Psoas muscle (tissue), 8 donors: ENCODE data around the gene SGSH. TPM values are rescaled to one million over a fixed set of nuclear protein-coding genes. Genes with fewer than 3 reads are reported as not detected.

ENCODE experiments used
- ATAC-seq, 4 donors: fragments of 200-7000 bp; cut with Tn5 transposase; one replicate each; pipeline ENCODE4 v1.9.1; 2020; ENCODE audit warnings: moderate library complexity in 3 of 4, mild to moderate bottlenecking in 2 of 4
- DNase-seq, 2 donors: peaks; one replicate each; pipeline ENCODE4 v3.0.0-alpha.2; 2020
- H3K27ac ChIP-seq: fragments of 200-600 bp; one replicate; pipeline ENCODE4 v1.8.0; 2022
- H3K27me3 ChIP-seq, 3 donors: fragments of 200-600 bp in 1 of 3; one replicate each; pipeline versions ENCODE4 v1.6.1 to v1.8.0; 2013 to 2022; ENCODE audit warnings: low read length in 2 of 3, mild to moderate bottlenecking in 2 of 3, moderate library complexity in 1 of 3; ENCODE audit not compliant: insufficient read depth in 3 of 3
- H3K36me3 ChIP-seq, 2 donors: fragments of 200-600 bp in 1 of 2; one replicate each; pipeline versions ENCODE4 v1.6.1 to v1.8.0; 2013 to 2022; ENCODE audit warnings: low read depth in 1 of 2, mild to moderate bottlenecking in 1 of 2, moderate library complexity in 1 of 2; ENCODE audit not compliant: insufficient read depth in 1 of 2
- H3K4me1 ChIP-seq: fragments of 200-600 bp; one replicate; pipeline ENCODE4 v1.8.0; 2022
- H3K4me3 ChIP-seq: fragments of 200-600 bp; one replicate; pipeline ENCODE4 v1.8.0; 2022; ENCODE audit warnings: mild to moderate bottlenecking
- H3K9me3 ChIP-seq: fragments of 200-600 bp; one replicate; pipeline ENCODE4 v1.8.0; 2022
- CTCF ChIP-seq: fragments of 200-600 bp; IDR thresholded peaks from one replicate; pipeline ENCODE4 v1.8.0; 2022; ENCODE audit warnings: antibody characterized with exemption
- WGBS, 3 donors: extraction: QIAGEN DNeasy Blood & Tissue Kit; methylation state at CpG; one replicate each; pipeline versions ENCODE4 v1.1.6 to v1.1.7; 2013; 5-methylcytosine and 5-hydroxymethylcytosine counted together
- intact Hi-C, 2 donors: fragments of 100-400 bp; cut with DNase I; formaldehyde crosslinking; loops; one replicate each; pipeline versions ENCODE4 v1.11.0 to v1.14.2; 2022
- polyA plus RNA-seq, 3 donors: library from polyadenylated mRNA; stranded (reverse); fragments of 200-250 nt; gene quantifications; one replicate each; pipeline ENCODE4 v1.2.3, GENCODE V29; 2013
- total RNA-seq, 4 donors: library from RNA; stranded (reverse); fragmentation: NEBNext Ultra II Directional in 2 of 4; extraction: Animal tissue kit (Norgen Biotek cat#: 25700) in 2 of 4; gene quantifications; one replicate each; pipeline versions ENCODE4 v1.2.1 to v1.2.4, GENCODE V29; 2021 to 2023
- donor health status: healthy with polysubstance abuse.
- donor health status: DM: no; HTN: no; CAD: no; lungs with moderate emphysema.
- donor health status: Bipolar disorder and iron deficiency.
- donor health status: healthy.
- donor health status: DM: yes; HTN: yes; CAD: no.
- donor health status: DM: no; HTN: no; CAD: no.
- donor health status: DM: no; HTN: no; CAD: no.
- donor health status: DM: yes; HTN: yes; CAD: no.

Gene SGSH
- total and polyA plus RNA-seq, 7 donors: 4.7 to 16.6 (median 5.6) TPM

GRCh38 chr17:80176757-80177156 lies 43.4 kb downstream of the SGSH start:
- H3K4me3 ChIP-seq: no peak overlapping the region
- intact Hi-C loops: no loop called here
- ATAC-seq: no peak

GRCh38 chr17:80173916-80174315 lies 46.2 kb downstream of the SGSH start:
- Histone ChIP-seq H3K4me3 (no peak overlapping the region), H3K9me3 (no peaks in the 10 kb centered on the region), H3K27me3 (no peaks in the 10 kb centered on the region), H3K27ac (no peak overlapping the region), H3K4me1 (no peaks in the 10 kb centered on the region), H3K36me3 (no peaks in the 10 kb centered on the region)
- TF ChIP-seq CTCF: no peak
- intact Hi-C loops: no loop called here
- ATAC-seq (no peak), DNase-seq (no peak)
- 96 to 98% (median 97%) methylated on average over 6 of the region's 6 CpGs for WGBS, 3 donors

More at GRCh38 chr17:80176757-80177156, 43.4 kb downstream of the SGSH start:
- 89 to 93% (median 90%) methylated on average over 11 of the region's 11 CpGs for WGBS, 3 donors
- no peak for DNase-seq
- no peak for TF ChIP-seq CTCF
- Histone ChIP-seq H3K9me3 (no peaks in the 10 kb centered on the region), H3K27ac (no peak overlapping the region), H3K4me1 (no peaks in the 10 kb centered on the region), H3K27me3 (no peaks in the 10 kb centered on the region), H3K36me3 (no peaks in the 10 kb centered on the region)

GRCh38 chr17:80173126-80173525 lies 47.0 kb downstream of the SGSH start:
- 77 to 84% (median 80%) methylated on average over 12 of the region's 12 CpGs for WGBS, 3 donors

GRCh38 chr17:80171681-80172080 lies 48.5 kb downstream of the SGSH start:
- intact Hi-C loops: no loop called here
- no peak overlapping the region for H3K27ac ChIP-seq
- no peak for DNase-seq

More at GRCh38 chr17:80173126-80173525, 47.0 kb downstream of the SGSH start:
- no peaks in the 10 kb centered on the region for H3K27me3 ChIP-seq
- TF ChIP-seq CTCF: no peak
- DNase-seq (no peak), ATAC-seq (no peak)
- H3K4me1 ChIP-seq: no peaks in the 10 kb centered on the region
- intact Hi-C loops: no loop called here
- H3K36me3 ChIP-seq: no peaks in the 10 kb centered on the region
- H3K9me3 ChIP-seq: no peaks in the 10 kb centered on the region
- no peak overlapping the region for H3K27ac ChIP-seq
- no peak overlapping the region for H3K4me3 ChIP-seq

More at GRCh38 chr17:80171681-80172080, 48.5 kb downstream of the SGSH start:
- WGBS, 3 donors: 86 to 88% (median 88%) methylated on average over 7 of the region's 7 CpGs
- ATAC-seq: no peak
- Histone ChIP-seq H3K9me3 (no peaks in the 10 kb centered on the region), H3K4me1 (no peaks in the 10 kb centered on the region), H3K4me3 (no peak overlapping the region), H3K36me3 (no peaks in the 10 kb centered on the region), H3K27me3 (peaks cover 0 to 3% (median 0%) of the 10 kb centered on the region in 3 donors)
- no peak for TF ChIP-seq CTCF
